NT2/D1 (cell line): Measurements from ENCODE around the gene WFDC10B.

Experiments
- SUZ12 ChIP-seq: IDR thresholded peaks from 2 replicates; pipeline ENCODE4 v1.6.1; 2011; ENCODE audit not compliant: insufficient read length, insufficient read depth; ENCODE audit errors: extremely low read depth
- YY1 ChIP-seq: IDR thresholded peaks from 2 replicates; pipeline ENCODE4 v1.6.1; 2011; ENCODE audit not compliant: insufficient read length, insufficient read depth
- ZNF274 ChIP-seq: IDR thresholded peaks from 2 replicates; pipeline ENCODE4 v1.6.1; 2011; ENCODE audit warnings: mild to moderate bottlenecking, low read depth, low read length

- no peak for TF ChIP-seq YY1
- TF ChIP-seq SUZ12, result no peak
- no peak for TF ChIP-seq ZNF274
Observed at GRCh38 chr20:45670139-45670538, 34.7 kb downstream of the WFDC10B start, which contains the start of gene WFDC11.
